ENCODE results near the gene FAH. TPM values are rescaled to one million over a fixed set of nuclear protein-coding genes. Genes with fewer than 3 reads are reported as not detected.

FAH gene
- total RNA-seq, 1 experiment from 2014 or later, result 25.3 TPM

GRCh38 chr15:80179935-80180334 lies 27.1 kb downstream of the FAH start:
- peak overlapping the region; percentile 91 for H3K27ac Mint-ChIP-seq (ENCODE audit: low read depth, unreplicated experiment)
- BruUV-seq (replicated peaks), result no TSS peak
- no peak for DNase-seq (ENCODE audit: unreplicated experiment)
- ChIA-PET CTCF (interaction anchor here (0.6 to 1.3 kb wide), 2 partner anchors 119 to 799 kb away, joined by 3 read pairs; no protein-coding TSS in a partner anchor), POLR2A (interaction anchor here (0.6 to 1.7 kb wide), 2 partner anchors 36 to 119 kb away, joined by 3 to 6 read pairs; no protein-coding TSS in a partner anchor)
- no peak overlapping the region for H3K4me3 Mint-ChIP-seq (ENCODE audit: unreplicated experiment)
- no peaks in the 10 kb centered on the region for H3K27me3 Mint-ChIP-seq (ENCODE audit: insufficient read depth, unreplicated experiment)
- H3K36me3 Mint-ChIP-seq (ENCODE audit: insufficient read depth, unreplicated experiment), result peaks cover 19% of the 10 kb centered on the region
- H3K4me1 Mint-ChIP-seq (ENCODE audit: insufficient read depth, unreplicated experiment), result peaks cover 31% of the 10 kb centered on the region
- no peak for TF ChIP-seq CTCF (IDR thresholded peaks at IDR 0.05; ENCODE audit: unreplicated experiment)
- intact Hi-C loops (cut with micrococcal nuclease), result loop anchor here (10.0 kb wide), 1 partner anchor 135 kb away; no protein-coding TSS in a partner anchor
- no peaks in the 10 kb centered on the region for H3K9me3 Mint-ChIP-seq (ENCODE audit: unreplicated experiment)

- CTCF ChIA-PET, result no interaction called here
- no peak overlapping the region for H3K4me3 Mint-ChIP-seq (ENCODE audit: unreplicated experiment)
- H3K4me1 Mint-ChIP-seq (ENCODE audit: insufficient read depth, unreplicated experiment), result peaks cover 27% of the 10 kb centered on the region
- intact Hi-C loops (cut with micrococcal nuclease), result no loop called here
- DNase-seq (ENCODE audit: unreplicated experiment), result no peak
- no peak for TF ChIP-seq CTCF (IDR thresholded peaks at IDR 0.05; ENCODE audit: unreplicated experiment)
- no peaks in the 10 kb centered on the region for H3K9me3 Mint-ChIP-seq (ENCODE audit: unreplicated experiment)
- POLR2A ChIA-PET, result no interaction called here
- no TSS peak for BruUV-seq (replicated peaks)
- H3K27me3 Mint-ChIP-seq (ENCODE audit: insufficient read depth, unreplicated experiment), result no peaks in the 10 kb centered on the region
- H3K36me3 Mint-ChIP-seq (ENCODE audit: insufficient read depth, unreplicated experiment), result peaks cover 19% of the 10 kb centered on the region
- peak overlapping the region; percentile 91 for H3K27ac Mint-ChIP-seq (ENCODE audit: low read depth, unreplicated experiment)
These were observed 27.7 kb downstream of the FAH start for GRCh38 chr15:80180468-80180867.

- CTCF ChIA-PET, result interaction anchor here (0.8 kb wide), 1 partner anchor 120 kb away, joined by 3 read pairs; no protein-coding TSS in a partner anchor
- H3K36me3 Mint-ChIP-seq (ENCODE audit: insufficient read depth, unreplicated experiment), result peaks cover 19% of the 10 kb centered on the region
- peaks cover 24% of the 10 kb centered on the region for H3K4me1 Mint-ChIP-seq (ENCODE audit: insufficient read depth, unreplicated experiment)
These were observed 28.2 kb downstream of the FAH start for GRCh38 chr15:80180986-80181385.

More at GRCh38 chr15:80180986-80181385, 28.2 kb downstream of the FAH start:
- H3K9me3 Mint-ChIP-seq (ENCODE audit: unreplicated experiment), result no peaks in the 10 kb centered on the region
- peak overlapping the region; percentile 79 for H3K27ac Mint-ChIP-seq (ENCODE audit: low read depth, unreplicated experiment)
- TF ChIP-seq CTCF (IDR thresholded peaks at IDR 0.05; ENCODE audit: unreplicated experiment), result no peak
- H3K27me3 Mint-ChIP-seq (ENCODE audit: insufficient read depth, unreplicated experiment), result no peaks in the 10 kb centered on the region
- intact Hi-C loops (cut with micrococcal nuclease), result no loop called here
- POLR2A ChIA-PET, result no interaction called here
- no TSS peak for BruUV-seq (replicated peaks)
- no peak overlapping the region for H3K4me3 Mint-ChIP-seq (ENCODE audit: unreplicated experiment)
- DNase-seq (ENCODE audit: unreplicated experiment), result no peak
